Stomach (tissue), 9 donors: ENCODE measurements around the gene RBM47. TPM values are rescaled to one million over a fixed set of nuclear protein-coding genes. Genes with fewer than 3 reads are reported as not detected.
A peak's percentile ranks its signal among the peaks of the same experiment; 100 is the strongest.

Source experiments
- DNase-seq, 2 donors: peaks; one replicate each; pipeline versions ENCODE4 v3.0.0 to v3.0.0-alpha.2; 2013 to 2019
- H3K27ac ChIP-seq, 5 donors: fragments of 200-600 bp in 4 of 5; sonication (generic) in 4 of 5; one replicate each; pipeline ENCODE4 v1.5.1; 2013 to 2019; ENCODE audit warnings: mild to moderate bottlenecking in 1 of 5, moderate library complexity in 1 of 5
- H3K27me3 ChIP-seq, 3 donors: fragments of 200-600 bp; sonication (generic); one replicate each; pipeline ENCODE4 v1.5.1; 2017 to 2019; ENCODE audit warnings: mixed run types in 1 of 3
- H3K36me3 ChIP-seq, 4 donors: fragments of 200-600 bp; sonication (generic); 1 replicate in 3 of 4; 2 replicates in 1 of 4; pipeline ENCODE4 v1.5.1; 2016 to 2019
- H3K4me1 ChIP-seq, 4 donors: fragments of 200-600 bp; sonication (generic); one replicate each; pipeline ENCODE4 v1.5.1; 2016 to 2019
- H3K4me3 ChIP-seq, 4 donors: fragments of 200-600 bp; sonication (generic) in 3 of 4; one replicate each; pipeline ENCODE4 v1.5.1; 2016 to 2019; ENCODE audit warnings: mild to moderate bottlenecking in 1 of 4
- H3K9me3 ChIP-seq, 4 donors: fragments of 200-600 bp; sonication (generic); one replicate each; pipeline ENCODE4 v1.5.1; 2016 to 2019
- CTCF ChIP-seq, 7 experiments: fragments of 450-650 bp in 4 of 7; fragments of 200-600 bp in 3 of 7; sonication (generic) in 3 of 7; IDR thresholded peaks; one replicate each; pipeline ENCODE4 v1.5.1; 2016 to 2019; ENCODE audit warnings: antibody characterized with exemption in 7 of 7, control low read depth in 2 of 7, mild to moderate bottlenecking in 1 of 7
- EP300 ChIP-seq: sonication (generic); formaldehyde crosslinking; IDR thresholded peaks from one replicate; pipeline ENCODE4 v1.6.1; 2017; ENCODE audit warnings: antibody characterized with exemption
- POLR2A ChIP-seq, 4 donors: fragments of 450-650 bp; IDR thresholded peaks; one replicate each; pipeline ENCODE4 v1.6.1; 2016; ENCODE audit warnings: antibody characterized with exemption in 4 of 4, control low read depth in 2 of 4, mild to moderate bottlenecking in 1 of 4, moderate library complexity in 1 of 4
- POLR2AphosphoS5 ChIP-seq, 3 donors: sonication (generic); formaldehyde crosslinking; IDR thresholded peaks; one replicate each; pipeline ENCODE4 v1.6.1; 2016; ENCODE audit warnings: antibody characterized with exemption in 3 of 3
- WGBS, 5 donors: extraction: QIAGEN DNeasy Blood & Tissue Kit in 3 of 5; methylation state at CpG; one replicate each; pipeline versions ENCODE4 v1.1.5 to v1.1.7; 2013 to 2018; 5-methylcytosine and 5-hydroxymethylcytosine counted together
- intact Hi-C: fragments of 100-400 bp; cut with DNase I; formaldehyde crosslinking; loops from one replicate; pipeline ENCODE4 v1.15.1; 2023; ENCODE audit warnings: low total_unique reads
- polyA plus RNA-seq, 3 donors: library from polyadenylated mRNA; stranded (reverse); fragments of 200-250 nt; gene quantifications; one replicate each; pipeline ENCODE4 v1.2.3, GENCODE V29; 2013
- total RNA-seq, 5 donors: library from RNA; depleted of rRNA; stranded (reverse); fragments of >200 nt; gene quantifications; one replicate each; pipeline versions ENCODE4 v1.1.0 to v1.2.3, GENCODE V29; 2014 to 2016
- donor health status: healthy with polysubstance abuse.
- donor health status: Bipolar disorder and iron deficiency.
- donor health status: healthy.

RBM47 gene
- total and polyA plus RNA-seq, 8 donors = 18.5 to 448 (median 160) TPM

GRCh38 chr4:40530961-40531635 lies 98.6 kb downstream of the RBM47 start:
- WGBS, 5 donors = 38 to 70% (median 53%) methylated on average over 10 of the region's 10 CpGs
- intact Hi-C loops = no loop called here

GRCh38 chr4:40526741-40527140 lies 102.9 kb downstream of the RBM47 start:
- no peak for TF ChIP-seq CTCF (IDR thresholded peaks at IDR 0.05)
- TF ChIP-seq EP300 = no peak
- no peak for TF ChIP-seq POLR2A (IDR thresholded peaks at IDR 0.05)
- no peak for TF ChIP-seq POLR2AphosphoS5 (IDR thresholded peaks at IDR 0.05)
- Histone ChIP-seq H3K4me3 (no peak overlapping the region), H3K27me3 (no peaks in the 10 kb centered on the region), H3K36me3 (no peaks in the 10 kb centered on the region), H3K4me1 (peaks cover 12 to 34% (median 23%) of the 10 kb centered on the region in 4 donors), H3K9me3 (no peaks in the 10 kb centered on the region), H3K27ac (peak overlapping the region; percentile 66 to 82 (median 79))
- DNase-seq = no peak
- WGBS, 5 donors = 30 to 83% (median 61%) methylated on average over 1 of the region's 1 CpG
- intact Hi-C loops = no loop called here

More at GRCh38 chr4:40530961-40531635, 98.6 kb downstream of the RBM47 start:
- peak overlapping the region; percentile 24 to 80 (median 68) for H3K27ac ChIP-seq
- peaks cover 0 to 12% (median 5%) of the 10 kb centered on the region in 4 donors for H3K4me1 ChIP-seq
- TF ChIP-seq CTCF (IDR thresholded peaks at IDR 0.05) (no peak), EP300 (no peak), POLR2AphosphoS5 (IDR thresholded peaks at IDR 0.05) (peak in 2 of 3 donors; percentile 20 to 36)
- DNase-seq = peak; percentile 52 to 53
- no peaks in the 10 kb centered on the region for H3K27me3 ChIP-seq
- no peak overlapping the region for H3K4me3 ChIP-seq
- H3K36me3 ChIP-seq = no peaks in the 10 kb centered on the region
- no peaks in the 10 kb centered on the region for H3K9me3 ChIP-seq

GRCh38 chr4:40525752-40526598 lies 103.7 kb downstream of the RBM47 start:
- H3K9me3 ChIP-seq = no peaks in the 10 kb centered on the region
- TF ChIP-seq CTCF (IDR thresholded peaks at IDR 0.05) (no peak), POLR2AphosphoS5 (IDR thresholded peaks at IDR 0.05) (peak in 1 of 3 donors; percentile 38)
- 34 to 42% (median 35%) methylated on average over 8 of the region's 8 CpGs for WGBS, 5 donors
- intact Hi-C loops = no loop called here
- no peaks in the 10 kb centered on the region for H3K36me3 ChIP-seq
- peaks cover 12 to 34% (median 23%) of the 10 kb centered on the region in 4 donors for H3K4me1 ChIP-seq
- no peaks in the 10 kb centered on the region for H3K27me3 ChIP-seq
- H3K27ac ChIP-seq = peak overlapping the region; percentile 77 to 87 (median 79)
- peak; percentile 53 to 64 for DNase-seq
- H3K4me3 ChIP-seq = no peak overlapping the region

- Histone ChIP-seq H3K4me1 (peaks cover 12 to 34% (median 22%) of the 10 kb centered on the region in 4 donors), H3K27ac (peak overlapping the region; percentile 5 to 82 (median 79)), H3K9me3 (no peaks in the 10 kb centered on the region), H3K27me3 (no peaks in the 10 kb centered on the region), H3K36me3 (no peaks in the 10 kb centered on the region), H3K4me3 (no peak overlapping the region)
- no peak for TF ChIP-seq POLR2A (IDR thresholded peaks at IDR 0.05)
- no peak for TF ChIP-seq CTCF (IDR thresholded peaks at IDR 0.05)
- no peak for TF ChIP-seq EP300
- no peak for TF ChIP-seq POLR2AphosphoS5 (IDR thresholded peaks at IDR 0.05)
- intact Hi-C loops = no loop called here
- DNase-seq = peak; percentile 32 to 41
- 40 to 57% (median 44%) methylated on average over 11 of the region's 11 CpGs for WGBS, 5 donors
Observed at GRCh38 chr4:40524366-40525041, 105.2 kb downstream of the RBM47 start.
